ENCODE results near the gene PLCD3. TPM values are rescaled to one million over a fixed set of nuclear protein-coding genes. Genes with fewer than 3 reads are reported as not detected.

Gene PLCD3
- total and polyA plus RNA-seq, 2 of the 13 experiments (the other 11 are each of a cell fraction or from before 2014, with no cell fraction given) = 11.3 to 39.1 TPM

DNA sequence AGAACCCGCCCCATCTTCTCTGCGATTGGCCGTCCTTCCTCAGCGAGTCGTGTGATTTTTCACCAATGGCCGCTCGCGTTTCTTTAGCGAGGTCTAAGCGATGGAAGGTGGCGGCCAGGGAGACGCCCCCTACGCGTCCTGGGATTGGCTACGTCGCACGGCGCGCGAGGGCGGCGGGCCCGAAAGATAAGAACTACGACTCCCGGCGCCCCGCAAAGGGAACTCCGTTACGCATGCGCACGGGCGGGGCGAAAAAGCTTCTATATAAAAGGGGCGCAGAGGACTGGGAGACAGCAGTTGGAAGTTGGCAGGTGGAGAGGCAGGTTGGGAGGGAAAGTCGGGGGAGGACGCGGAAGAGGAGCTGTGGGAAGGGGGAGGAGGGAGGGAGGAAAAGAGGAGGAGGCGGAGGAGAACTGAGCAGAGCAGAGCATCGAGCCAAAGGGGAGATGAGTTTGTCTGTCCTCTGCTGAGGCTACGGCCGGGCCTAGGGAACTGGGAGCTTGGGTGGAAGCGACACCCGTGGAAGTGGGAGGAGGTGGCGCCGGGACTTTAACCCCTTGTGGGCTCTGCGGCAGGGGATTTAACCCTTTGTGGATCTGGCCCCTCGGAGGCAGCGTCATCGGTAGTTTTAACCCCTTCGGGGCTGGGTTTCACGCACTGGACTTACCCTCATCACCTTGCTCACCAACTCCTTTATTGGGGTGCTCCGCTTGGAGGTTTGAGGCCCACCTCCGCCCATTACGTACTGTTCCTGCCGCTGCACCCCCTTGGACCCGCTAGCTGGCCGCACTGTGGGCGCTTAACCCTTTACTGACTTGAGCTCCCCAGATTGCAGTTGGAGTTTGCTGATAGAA, 16.1 kb upstream of the PLCD3 start, which contains the start of gene HEXIM1 (continued):
- TF ChIP-seq, protein P1, sequence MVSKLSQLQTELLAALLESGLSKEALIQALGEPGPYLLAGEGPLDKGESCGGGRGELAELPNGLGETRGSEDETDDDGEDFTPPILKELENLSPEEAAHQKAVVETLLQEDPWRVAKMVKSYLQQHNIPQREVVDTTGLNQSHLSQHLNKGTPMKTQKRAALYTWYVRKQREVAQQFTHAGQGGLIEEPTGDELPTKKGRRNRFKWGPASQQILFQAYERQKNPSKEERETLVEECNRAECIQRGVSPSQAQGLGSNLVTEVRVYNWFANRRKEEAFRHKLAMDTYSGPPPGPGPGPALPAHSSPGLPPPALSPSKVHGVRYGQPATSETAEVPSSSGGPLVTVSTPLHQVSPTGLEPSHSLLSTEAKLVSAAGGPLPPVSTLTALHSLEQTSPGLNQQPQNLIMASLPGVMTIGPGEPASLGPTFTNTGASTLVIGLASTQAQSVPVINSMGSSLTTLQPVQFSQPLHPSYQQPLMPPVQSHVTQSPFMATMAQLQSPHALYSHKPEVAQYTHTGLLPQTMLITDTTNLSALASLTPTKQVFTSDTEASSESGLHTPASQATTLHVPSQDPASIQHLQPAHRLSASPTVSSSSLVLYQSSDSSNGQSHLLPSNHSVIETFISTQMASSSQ (IDR thresholded peaks at IDR 0.05; ENCODE audit: low read depth) = peak; percentile 74; the same call in 1 of the 2 replicates
- TF ChIP-seq, protein P1 (CRISPR knock-in tag; IDR thresholded peaks at IDR 0.05; ENCODE audit: borderline replicate concordance) = peak; percentile 72
- TF ChIP-seq THAP8 (CRISPR knock-in tag; IDR thresholded peaks at IDR 0.05; ENCODE audit: borderline replicate concordance) (peak; percentile 39; the same call in 1 of the 2 replicates), ZNF343 (CRISPR knock-in tag; IDR thresholded peaks at IDR 0.05) (peak; percentile 80), ZFP90 (CRISPR knock-in tag; IDR thresholded peaks at IDR 0.05; ENCODE audit: borderline replicate concordance) (peak; percentile 95), HCFC1 (IDR thresholded peaks at IDR 0.05; ENCODE audit: low read depth, low read length) (peak; percentile 91), ZNF264 (CRISPR knock-in tag; IDR thresholded peaks at IDR 0.05) (no peak; the same call in 1 of the 2 replicates), ZNF530 (CRISPR knock-in tag; IDR thresholded peaks at IDR 0.05; ENCODE audit: low read depth) (no peak), NR2F2 (IDR thresholded peaks at IDR 0.05; ENCODE audit: borderline replicate concordance, low read depth) (peak; percentile 82; the same call in 1 of the 2 replicates), SUZ12 (IDR thresholded peaks at IDR 0.05; ENCODE audit: low read depth, low read length) (peak; percentile 78), FOXM1 (CRISPR knock-in tag; IDR thresholded peaks at IDR 0.05) (no peak), CBFB (CRISPR knock-in tag; IDR thresholded peaks at IDR 0.05) (peak; percentile 64; the same call in 1 of the 2 replicates), ARID2 (CRISPR knock-in tag; IDR thresholded peaks at IDR 0.05; ENCODE audit: borderline replicate concordance) (no peak), REPIN1 (CRISPR knock-in tag; IDR thresholded peaks at IDR 0.05; ENCODE audit: borderline replicate concordance, low read depth) (peak; percentile 86; the same call in 1 of the 2 replicates), TBL1XR1 (IDR thresholded peaks at IDR 0.05; ENCODE audit: borderline replicate concordance, low read length, partially characterized antibody) (peak; percentile 92), HMG20B (CRISPR knock-in tag; conservative IDR thresholded peaks at IDR 0.05) (peak; percentile 43; the same call in 1 of the 2 replicates)
- TF ChIP-seq, protein P2, sequence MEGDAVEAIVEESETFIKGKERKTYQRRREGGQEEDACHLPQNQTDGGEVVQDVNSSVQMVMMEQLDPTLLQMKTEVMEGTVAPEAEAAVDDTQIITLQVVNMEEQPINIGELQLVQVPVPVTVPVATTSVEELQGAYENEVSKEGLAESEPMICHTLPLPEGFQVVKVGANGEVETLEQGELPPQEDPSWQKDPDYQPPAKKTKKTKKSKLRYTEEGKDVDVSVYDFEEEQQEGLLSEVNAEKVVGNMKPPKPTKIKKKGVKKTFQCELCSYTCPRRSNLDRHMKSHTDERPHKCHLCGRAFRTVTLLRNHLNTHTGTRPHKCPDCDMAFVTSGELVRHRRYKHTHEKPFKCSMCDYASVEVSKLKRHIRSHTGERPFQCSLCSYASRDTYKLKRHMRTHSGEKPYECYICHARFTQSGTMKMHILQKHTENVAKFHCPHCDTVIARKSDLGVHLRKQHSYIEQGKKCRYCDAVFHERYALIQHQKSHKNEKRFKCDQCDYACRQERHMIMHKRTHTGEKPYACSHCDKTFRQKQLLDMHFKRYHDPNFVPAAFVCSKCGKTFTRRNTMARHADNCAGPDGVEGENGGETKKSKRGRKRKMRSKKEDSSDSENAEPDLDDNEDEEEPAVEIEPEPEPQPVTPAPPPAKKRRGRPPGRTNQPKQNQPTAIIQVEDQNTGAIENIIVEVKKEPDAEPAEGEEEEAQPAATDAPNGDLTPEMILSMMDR (CRISPR knock-in tag; IDR thresholded peaks at IDR 0.05) = peak; percentile 28
- TF ChIP-seq, protein P3, sequence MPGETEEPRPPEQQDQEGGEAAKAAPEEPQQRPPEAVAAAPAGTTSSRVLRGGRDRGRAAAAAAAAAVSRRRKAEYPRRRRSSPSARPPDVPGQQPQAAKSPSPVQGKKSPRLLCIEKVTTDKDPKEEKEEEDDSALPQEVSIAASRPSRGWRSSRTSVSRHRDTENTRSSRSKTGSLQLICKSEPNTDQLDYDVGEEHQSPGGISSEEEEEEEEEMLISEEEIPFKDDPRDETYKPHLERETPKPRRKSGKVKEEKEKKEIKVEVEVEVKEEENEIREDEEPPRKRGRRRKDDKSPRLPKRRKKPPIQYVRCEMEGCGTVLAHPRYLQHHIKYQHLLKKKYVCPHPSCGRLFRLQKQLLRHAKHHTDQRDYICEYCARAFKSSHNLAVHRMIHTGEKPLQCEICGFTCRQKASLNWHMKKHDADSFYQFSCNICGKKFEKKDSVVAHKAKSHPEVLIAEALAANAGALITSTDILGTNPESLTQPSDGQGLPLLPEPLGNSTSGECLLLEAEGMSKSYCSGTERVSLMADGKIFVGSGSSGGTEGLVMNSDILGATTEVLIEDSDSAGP (CRISPR knock-in tag; IDR thresholded peaks at IDR 0.05; ENCODE audit: borderline replicate concordance) = peak; percentile 58
- TF ChIP-seq, protein P4, sequence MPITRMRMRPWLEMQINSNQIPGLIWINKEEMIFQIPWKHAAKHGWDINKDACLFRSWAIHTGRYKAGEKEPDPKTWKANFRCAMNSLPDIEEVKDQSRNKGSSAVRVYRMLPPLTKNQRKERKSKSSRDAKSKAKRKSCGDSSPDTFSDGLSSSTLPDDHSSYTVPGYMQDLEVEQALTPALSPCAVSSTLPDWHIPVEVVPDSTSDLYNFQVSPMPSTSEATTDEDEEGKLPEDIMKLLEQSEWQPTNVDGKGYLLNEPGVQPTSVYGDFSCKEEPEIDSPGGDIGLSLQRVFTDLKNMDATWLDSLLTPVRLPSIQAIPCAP (CRISPR knock-in tag; IDR thresholded peaks at IDR 0.05; ENCODE audit: low read depth) = no peak
